Erythroblast (primary cell): ENCODE data around the gene DNAJC8.

ENCODE experiments used
- DNase-seq, 2 experiments: peaks; one replicate each; lab custom pipeline; 2025; lab: John Stamatoyannopoulos, UW
- GATA1 ChIP-seq: IDR thresholded peaks from 2 replicates; pipeline ENCODE4 v1.6.1; 2011; ENCODE audit warnings: low read depth, mild to moderate bottlenecking, control low read depth, low read length, moderate library complexity
- POLR2A ChIP-seq: IDR thresholded peaks from 2 replicates; pipeline ENCODE4 v1.6.1; 2011; ENCODE audit warnings: mild to moderate bottlenecking, low read length

Gene DNAJC8

DNA sequence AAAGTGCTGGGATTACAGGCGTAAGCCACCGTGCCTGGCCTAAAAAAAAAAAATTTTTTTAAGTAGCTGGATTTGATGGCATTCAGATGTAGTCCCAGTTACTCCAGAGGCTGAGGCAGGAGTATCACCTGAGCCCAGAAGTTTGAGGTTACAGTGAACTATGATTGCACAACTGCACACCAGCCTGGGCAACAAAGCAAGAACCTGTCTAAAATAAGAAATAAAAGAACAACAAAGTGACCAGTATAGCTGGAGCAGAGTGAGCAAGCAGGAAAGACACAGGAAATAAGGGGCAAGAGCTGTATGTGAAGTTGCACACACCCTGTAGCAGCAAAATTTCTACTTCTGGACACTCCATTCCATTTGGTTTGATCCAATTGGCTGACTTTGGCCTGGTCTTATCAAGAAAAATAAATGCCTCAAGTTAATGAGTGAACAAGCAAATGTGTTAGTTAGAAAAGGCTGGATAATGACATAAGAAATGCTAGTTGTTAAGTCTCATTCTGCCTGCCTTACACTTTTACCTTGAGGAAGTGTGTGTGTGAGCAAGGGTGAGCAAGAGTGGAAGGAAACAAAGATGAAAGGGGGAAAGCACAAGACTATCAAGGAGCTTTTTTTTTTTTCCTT, 11.0 kb upstream of the DNAJC8 start:
- TF ChIP-seq GATA1 (no peak), POLR2A (peak; percentile 22)
- DNase-seq: no peak

DNA sequence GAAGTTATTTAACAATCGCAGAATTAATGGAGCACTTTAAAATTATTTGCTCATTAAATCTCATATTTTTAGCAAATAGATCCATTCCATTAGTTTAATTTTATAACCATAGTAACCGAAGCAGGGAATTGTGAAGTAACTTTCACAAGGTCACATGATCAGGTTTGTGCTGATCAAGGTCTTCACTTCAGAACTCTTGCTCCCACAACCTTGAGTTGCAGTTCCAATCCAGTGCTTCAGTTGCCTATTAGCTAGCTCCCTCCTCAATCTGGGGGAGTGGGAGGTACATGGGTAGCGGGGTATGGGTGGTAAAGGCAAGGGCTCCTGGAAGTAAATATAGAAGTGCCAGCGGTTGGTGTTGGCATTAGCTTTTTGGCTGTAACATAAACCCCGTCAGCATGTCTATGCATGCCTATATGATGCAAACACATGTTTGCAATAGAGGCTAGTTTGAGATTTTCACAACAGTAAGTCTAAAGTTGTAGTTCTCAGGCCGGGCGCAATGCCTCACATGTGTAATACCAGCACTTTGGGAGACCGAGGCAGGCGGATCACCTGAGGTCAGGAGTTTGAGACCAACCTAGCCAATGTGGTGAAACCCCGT, 8.9 kb upstream of the DNAJC8 start:
- TF ChIP-seq GATA1 (no peak), POLR2A (no peak)
- no peak for DNase-seq

GRCh38 chr1:28240024-28240423, 7.2 kb upstream of the DNAJC8 start:
- DNase-seq: no peak
- TF ChIP-seq GATA1 (no peak), POLR2A (peak; percentile 14)

DNA sequence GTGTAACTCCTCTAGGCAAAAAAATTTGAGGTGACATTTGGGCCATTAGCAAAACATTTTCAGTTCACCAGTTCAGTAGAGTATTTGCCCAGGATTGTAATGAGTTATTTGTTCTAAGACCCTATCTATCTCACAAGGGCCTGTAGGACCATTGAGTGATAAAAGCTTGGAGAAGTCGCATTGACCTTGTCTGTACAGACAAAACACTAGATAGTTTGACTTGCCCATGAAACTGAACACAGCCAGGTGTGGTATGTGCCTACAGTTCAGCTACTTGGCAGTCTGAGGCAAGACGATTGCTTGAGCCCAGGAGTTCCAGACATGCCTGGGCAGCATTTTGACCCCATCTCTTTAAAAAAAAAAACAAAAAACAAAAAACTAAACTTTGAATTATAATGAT, 6.2 kb upstream of the DNAJC8 start:
- no peak for DNase-seq
- no peak for TF ChIP-seq POLR2A
- TF ChIP-seq GATA1: no peak

DNA sequence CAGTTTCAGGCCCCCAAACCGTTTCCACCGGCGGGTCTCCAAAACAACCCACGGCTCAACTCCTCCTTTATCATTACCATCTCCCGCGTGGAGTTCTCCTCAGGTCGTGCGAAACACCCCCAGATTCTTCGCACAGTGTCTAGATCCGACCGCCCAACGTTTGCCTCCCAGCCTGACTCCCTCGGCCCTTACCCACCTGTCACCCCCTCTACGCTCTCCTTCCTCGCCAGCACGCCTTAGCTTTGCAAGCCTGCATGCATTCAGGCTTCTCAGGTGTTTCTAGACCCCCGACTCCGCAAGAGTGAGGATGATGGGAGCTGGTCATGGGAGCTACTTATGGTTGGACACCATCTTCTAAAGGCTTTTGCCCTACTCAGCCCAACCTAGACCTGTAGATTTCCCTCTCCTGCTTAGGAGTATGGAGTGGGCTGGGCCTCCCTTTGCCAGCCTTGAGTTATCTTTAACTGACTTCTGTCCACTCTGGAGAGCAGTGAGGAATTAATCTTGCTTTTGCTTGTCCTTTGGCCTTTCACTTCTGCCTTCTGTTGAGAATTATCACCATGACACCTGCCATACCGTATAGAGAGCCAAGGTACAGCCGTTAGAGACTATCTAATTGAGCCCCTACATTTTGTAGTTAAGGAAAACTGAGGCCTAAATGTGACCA, 4.0 kb upstream of the DNAJC8 start:
- no peak for TF ChIP-seq POLR2A
- DNase-seq: peak; percentile 83 to 93

DNA sequence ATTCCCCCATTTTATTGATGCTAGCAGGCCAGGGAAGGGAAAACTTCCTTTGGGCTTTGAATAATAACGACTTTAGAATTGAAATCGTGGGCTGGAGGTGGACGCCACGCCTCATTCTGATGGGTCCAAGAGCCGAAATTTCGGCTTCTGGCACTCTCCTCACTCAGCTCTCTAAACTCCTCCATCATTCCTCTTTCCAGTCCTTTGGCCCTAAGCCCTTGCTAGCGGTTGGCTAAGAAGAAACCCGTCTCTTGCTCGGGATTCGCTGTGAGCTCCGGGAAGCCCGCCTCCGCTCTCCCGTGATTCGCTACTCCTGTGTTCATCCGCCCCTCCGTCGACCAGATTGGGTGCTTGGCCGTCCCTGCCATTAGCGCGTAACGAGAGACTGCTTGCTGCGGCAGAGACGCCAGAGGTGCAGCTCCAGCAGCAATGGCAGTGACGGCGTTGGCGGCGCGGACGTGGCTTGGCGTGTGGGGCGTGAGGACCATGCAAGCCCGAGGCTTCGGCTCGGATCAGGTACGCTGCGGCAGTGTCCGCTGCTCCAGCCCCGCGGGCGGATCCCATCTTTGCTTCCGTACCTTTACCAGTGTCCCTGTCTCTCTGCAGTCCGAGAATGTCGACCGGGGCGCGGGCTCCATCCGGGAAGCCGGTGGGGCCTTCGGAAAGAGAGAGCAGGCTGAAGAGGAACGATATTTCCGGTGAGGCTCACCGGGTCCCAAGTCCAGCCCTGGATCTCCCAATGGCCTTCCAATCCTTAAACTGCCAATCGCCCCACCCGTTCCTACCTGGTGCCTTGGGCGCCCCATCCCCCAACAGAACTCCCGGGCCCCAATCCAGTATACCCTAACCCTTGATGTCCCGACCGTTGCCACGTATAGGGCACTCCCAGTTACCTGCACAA, 3.2 kb upstream of the DNAJC8 start, which contains the start of gene ATP5IF1:
ATP5IF1 (plus strand) TSS at position 370 of the 901 bp plus-strand sequence; CDS start at position 430, 60 bp downstream.
- peak; percentile 98 for DNase-seq
- no peak for TF ChIP-seq GATA1
- TF ChIP-seq POLR2A: peak; percentile 98

DNA sequence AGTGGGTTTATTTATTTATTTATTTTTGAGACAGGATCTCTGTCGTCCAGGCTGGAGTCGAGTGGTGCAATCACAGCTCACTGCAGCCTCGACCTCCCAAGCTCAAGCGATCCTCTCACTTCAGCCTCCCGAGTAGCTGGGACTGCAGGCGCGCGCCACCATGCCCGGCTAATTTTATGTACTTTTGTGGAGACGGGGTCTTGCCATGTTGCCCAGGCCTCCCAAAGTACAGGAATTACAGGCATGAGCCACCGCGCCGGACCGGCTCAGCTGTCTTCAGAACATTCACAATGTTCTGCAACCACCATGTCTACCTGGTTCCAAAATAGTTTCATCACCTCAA, 406 bp upstream of the DNAJC8 start:
- TF ChIP-seq POLR2A (no peak), GATA1 (no peak)

GRCh38 chr1:28229996-28230395, 2.8 kb downstream of the DNAJC8 start:
- DNase-seq: no peak
- TF ChIP-seq GATA1 (no peak), POLR2A (no peak)

More for the DNA sequence above, 406 bp upstream of the DNAJC8 start:
- DNase-seq: no peak

DNA sequence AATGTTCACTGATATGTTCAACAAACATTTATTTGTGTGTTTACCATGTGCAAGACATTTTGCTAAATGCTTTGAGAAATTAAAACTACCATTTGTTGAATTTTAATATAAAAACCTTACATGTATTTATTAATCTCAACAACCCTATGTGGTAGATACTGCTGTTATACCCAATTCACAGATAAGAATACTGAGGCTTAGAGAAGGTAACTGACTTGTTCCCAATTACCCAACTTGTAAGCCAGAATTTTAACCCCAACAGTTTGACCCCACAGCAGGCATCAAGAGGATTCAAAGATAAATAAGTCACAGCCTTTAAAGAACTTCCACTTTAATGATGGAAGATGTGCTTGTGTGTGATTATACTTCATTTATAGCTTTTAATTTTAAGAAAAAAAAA, 3.7 kb downstream of the DNAJC8 start:
- DNase-seq: no peak
- TF ChIP-seq POLR2A (no peak), GATA1 (no peak)

DNA sequence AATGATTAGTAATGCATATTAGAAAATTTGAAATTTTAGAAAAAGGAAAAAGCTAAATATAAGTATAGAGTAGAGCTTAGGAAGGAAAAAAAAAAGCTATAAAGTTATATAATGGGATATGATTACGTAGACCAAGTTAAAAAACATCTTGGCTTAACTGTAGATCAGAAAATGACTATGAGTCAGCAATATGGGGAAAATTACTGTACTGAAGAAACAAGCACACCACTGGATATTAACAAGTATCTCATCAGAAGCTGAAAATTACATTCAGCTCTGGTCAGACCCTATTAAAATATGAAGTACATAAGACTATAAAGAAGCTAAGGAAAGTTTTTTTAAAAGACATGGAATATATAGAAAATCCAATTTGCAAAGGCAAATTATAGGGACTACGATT, 19.5 kb downstream of the DNAJC8 start:
- peak in 1 of 2 experiments; percentile 54 for DNase-seq

GRCh38 chr1:28209700-28210099, 23.1 kb downstream of the DNAJC8 start:
- no peak for DNase-seq
- TF ChIP-seq GATA1 (no peak), POLR2A (no peak)

More for the DNA sequence above, 19.5 kb downstream of the DNAJC8 start:
- TF ChIP-seq POLR2A (no peak), GATA1 (no peak)

- DNase-seq: peak; percentile 70 to 75
- no peak for TF ChIP-seq POLR2A
- TF ChIP-seq GATA1: no peak
These were observed 23.9 kb downstream of the DNAJC8 start for GRCh38 chr1:28208818-28209441.

DNA sequence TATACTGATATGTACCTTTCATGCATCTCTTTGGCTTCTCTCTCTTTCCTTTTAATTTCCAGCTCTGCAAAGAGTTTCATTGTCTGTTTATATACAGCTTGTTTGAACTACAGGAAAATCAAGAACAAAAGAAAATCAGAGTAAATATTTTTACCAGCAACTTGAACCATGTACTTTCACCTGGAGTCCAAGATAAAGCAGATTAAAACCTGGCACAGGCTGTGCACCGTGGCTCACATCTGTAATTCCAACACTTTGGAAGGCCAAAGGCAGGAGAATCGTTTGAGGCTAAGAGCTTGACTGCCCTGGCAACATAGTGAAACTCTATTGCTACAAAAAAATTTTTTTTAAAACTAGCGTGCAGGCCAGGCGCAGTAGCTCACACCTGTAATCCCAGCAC, 27.6 kb downstream of the DNAJC8 start:
- DNase-seq: no peak
- no peak for TF ChIP-seq GATA1
